ENCODE data around the gene REPS1.
"Not testable (repeated sequence)": the region's sequence is repeated elsewhere in the genome, so short reads cannot be mapped to it uniquely, and the experiment has no call there.

The REPS1 gene

GRCh38 chr6:138999949-139000725 lies 12.1 kb upstream of the REPS1 start:
- DNase-seq, result no peak

- no peak for DNase-seq
Measured at GRCh38 chr6:138997136-138997535, 9.1 kb upstream of the REPS1 start.

GRCh38 chr6:138996524-138996923 lies 8.5 kb upstream of the REPS1 start:
- no peak for DNase-seq

DNA sequence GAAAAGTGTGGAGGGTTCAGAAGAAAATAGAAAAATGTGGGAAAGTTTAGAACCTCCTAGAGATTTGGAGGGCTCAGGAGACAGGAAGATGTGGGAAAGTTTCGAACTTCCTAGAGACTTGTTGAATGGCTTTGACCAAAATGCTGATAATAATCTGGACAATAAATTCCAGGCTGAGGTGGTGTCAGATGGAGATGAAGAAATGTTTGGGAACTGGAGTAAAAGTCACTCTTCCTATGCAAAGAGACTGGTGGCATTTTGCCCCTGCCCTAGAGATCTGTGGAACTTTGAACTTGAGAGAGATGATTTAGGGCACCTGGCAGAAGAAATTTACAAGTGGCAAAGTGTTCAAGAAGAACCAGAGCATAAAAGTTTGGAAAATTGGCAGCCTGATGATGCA lies 5.4 kb upstream of the REPS1 start:
- not testable (repeated sequence) for DNase-seq

- DNase-seq, result not testable (repeated sequence)
Measured at GRCh38 chr6:138992965-138993364, 4.9 kb upstream of the REPS1 start.

- DNase-seq, result no peak
Measured at GRCh38 chr6:138991206-138991605, 3.2 kb upstream of the REPS1 start.

GRCh38 chr6:138989098-138989983 lies 1.3 kb upstream of the REPS1 start:
- DNase-seq, result no peak

GRCh38 chr6:138988469-138988834 lies 399 bp upstream of the REPS1 start:
- DNase-seq, result no peak

- DNase-seq, result no peak
Measured at GRCh38 chr6:138987080-138987642, 892 bp downstream of the REPS1 start.

GRCh38 chr6:138986578-138986977 lies 1.5 kb downstream of the REPS1 start:
- DNase-seq, result no peak

- no peak for DNase-seq
Measured at GRCh38 chr6:138981416-138981815, 6.6 kb downstream of the REPS1 start.

GRCh38 chr6:138979813-138980668 lies 8.0 kb downstream of the REPS1 start:
- no peak for DNase-seq

DNA sequence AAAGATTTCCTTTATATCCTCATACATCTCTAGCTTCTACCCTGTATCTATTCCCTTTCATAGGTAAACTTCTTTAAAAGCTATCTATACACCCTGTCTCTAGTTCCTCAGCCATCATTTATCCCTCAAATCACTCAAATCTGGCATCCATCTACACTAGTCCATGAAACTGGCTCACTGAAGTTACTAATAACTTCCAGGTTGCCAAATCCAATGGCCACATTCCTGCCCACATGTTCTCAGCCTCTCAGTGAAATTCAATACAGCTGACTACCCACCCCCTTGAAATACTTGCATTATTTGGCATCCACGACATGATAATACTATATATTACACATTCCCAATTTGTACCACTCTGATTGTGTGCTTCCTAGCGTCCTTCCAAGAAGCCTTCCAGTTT lies 8.7 kb downstream of the REPS1 start:
- no peak for DNase-seq

- no peak for DNase-seq
Measured at GRCh38 chr6:138978229-138978628, 9.8 kb downstream of the REPS1 start.

GRCh38 chr6:138977646-138978167 lies 10.3 kb downstream of the REPS1 start:
- DNase-seq, result no peak

DNA sequence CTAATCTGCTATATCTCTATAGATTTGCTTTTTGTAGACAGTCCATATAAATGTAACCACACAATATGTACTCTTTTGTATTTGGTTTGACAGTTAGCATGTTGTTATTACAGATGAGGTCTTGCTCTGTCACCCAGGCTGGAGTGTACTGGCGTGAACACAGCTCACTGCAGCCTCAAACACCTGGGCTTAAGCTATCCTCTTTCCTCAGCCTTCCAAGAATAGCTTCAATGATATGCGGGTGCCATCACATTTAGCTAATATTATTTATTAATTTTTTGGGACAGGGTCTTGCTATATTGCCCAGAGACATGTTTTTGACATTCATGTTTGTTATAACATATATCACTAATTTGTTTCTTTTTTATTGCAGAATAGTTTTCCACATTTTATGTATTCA lies 10.8 kb downstream of the REPS1 start:
- no peak for DNase-seq

- DNase-seq, result no peak
Measured at GRCh38 chr6:138975815-138976214, 12.2 kb downstream of the REPS1 start.

GRCh38 chr6:138973466-138974153 lies 14.4 kb downstream of the REPS1 start:
- no peak for DNase-seq

GRCh38 chr6:138972226-138972665 lies 15.8 kb downstream of the REPS1 start:
- DNase-seq, result no peak

- no peak for DNase-seq
Measured at GRCh38 chr6:138971601-138972000, 16.5 kb downstream of the REPS1 start.

DNA sequence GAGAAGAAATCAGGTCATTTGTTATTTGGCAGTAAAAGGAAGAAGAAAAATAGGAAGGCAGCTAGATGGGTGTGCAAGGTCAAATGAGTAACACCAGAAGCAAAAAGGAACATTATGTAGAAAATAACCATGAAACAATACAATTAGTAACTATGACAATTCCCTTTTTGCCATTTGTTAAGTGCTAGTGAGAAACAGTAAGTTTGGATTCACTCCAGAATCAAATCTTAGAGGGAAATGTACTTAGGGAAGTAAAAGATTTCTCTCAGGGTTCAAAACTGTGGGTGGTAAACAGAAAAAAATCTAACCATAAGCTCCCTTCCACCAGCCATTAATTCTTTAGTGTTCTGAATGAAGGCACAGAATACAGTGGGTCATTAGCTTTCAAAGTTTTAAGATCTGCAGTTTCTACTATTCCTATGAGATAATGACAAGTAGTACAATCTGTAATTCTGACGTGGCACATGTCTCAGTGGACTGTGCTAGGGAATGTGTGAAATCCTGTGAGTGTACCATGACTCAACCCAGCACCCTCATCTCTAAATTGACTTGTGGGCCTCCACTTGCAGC lies 17.1 kb downstream of the REPS1 start:
- DNase-seq, result no peak

DNA sequence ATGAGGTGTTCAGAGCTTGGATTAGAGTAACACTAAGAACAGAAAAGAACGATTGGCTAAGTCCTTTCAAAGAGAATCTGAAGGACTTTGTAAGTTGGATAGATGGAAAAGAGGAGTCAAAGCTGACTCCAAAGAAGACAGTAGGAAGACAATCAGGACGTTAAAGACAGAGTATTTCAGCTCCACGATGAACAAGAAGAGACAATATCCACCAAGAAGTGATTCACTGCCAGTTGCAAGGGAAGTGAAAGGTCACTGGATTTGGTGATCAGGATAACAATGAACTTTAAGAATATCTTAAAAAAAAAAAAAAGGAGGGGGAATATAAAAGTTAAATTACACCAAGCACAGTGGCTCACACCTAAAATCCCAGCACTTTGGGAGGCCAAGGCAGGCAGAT lies 17.9 kb downstream of the REPS1 start:
- DNase-seq, result no peak
